Loucy (cell line): ENCODE measurements around the gene ARHGDIA.

Source experiments
- H2AFZ ChIP-seq: fragments of 200-600 bp; sonication (generic); 2 replicates; pipeline ENCODE4 v1.6.0; 2016; ENCODE audit warnings: antibody characterized with exemption, mild to moderate bottlenecking, low read length, moderate library complexity
- H3F3A ChIP-seq: fragments of 200-600 bp; 2 replicates; pipeline ENCODE4 v1.6.0; 2016; ENCODE audit warnings: antibody characterized with exemption, low read depth, mild to moderate bottlenecking
- H3K27me3 ChIP-seq: fragments of 200-600 bp; sonication (generic); 2 replicates; pipeline ENCODE4 v1.6.1; 2014; ENCODE audit warnings: low read length, mild to moderate bottlenecking; ENCODE audit not compliant: insufficient read depth, poor library complexity, severe bottlenecking
- H3K36me3 ChIP-seq: fragments of 200-600 bp; sonication (generic); 2 replicates; pipeline ENCODE4 v1.6.1; 2016; ENCODE audit warnings: low read length; ENCODE audit not compliant: insufficient read depth
- H3K4me1 ChIP-seq: fragments of 200-600 bp; sonication (generic); 2 replicates; pipeline ENCODE4 v1.5.1; 2014; ENCODE audit warnings: low read length, mild to moderate bottlenecking; ENCODE audit not compliant: insufficient read depth, poor library complexity, severe bottlenecking
- H3K4me2 ChIP-seq: fragments of 200-600 bp; sonication (generic); 2 replicates; pipeline ENCODE4 v1.6.0; 2014; ENCODE audit warnings: antibody characterized with exemption, low read length, low read depth, mild to moderate bottlenecking; ENCODE audit not compliant: poor library complexity, severe bottlenecking
- H3K4me3 ChIP-seq: fragments of 200-600 bp; sonication (generic); 2 replicates; pipeline ENCODE4 v1.5.1; 2014; ENCODE audit warnings: low read length, mild to moderate bottlenecking, mixed read lengths; ENCODE audit not compliant: poor library complexity, severe bottlenecking
- H3K79me2 ChIP-seq: fragments of 200-600 bp; sonication (generic); 2 replicates; pipeline ENCODE4 v1.6.1; 2014; ENCODE audit warnings: low read length; ENCODE audit not compliant: insufficient read depth
- H3K9ac ChIP-seq: fragments of 200-600 bp; sonication (generic); 2 replicates; pipeline ENCODE4 v1.6.0; 2014; ENCODE audit warnings: mild to moderate bottlenecking, low read depth, low read length, moderate library complexity; ENCODE audit not compliant: poor library complexity, severe bottlenecking
- H3K9me2 ChIP-seq: fragments of 200-600 bp; sonication (generic); replicated peaks from 2 replicates; pipeline ENCODE4 v1.6.1; 2016; ENCODE audit warnings: low read depth, low read length, mixed read lengths
- H3K9me3 ChIP-seq: fragments of 200-600 bp; sonication (generic); 2 replicates; pipeline ENCODE4 v1.6.1; 2014; ENCODE audit warnings: mild to moderate bottlenecking, antibody characterized with exemption, low read length, low read depth; ENCODE audit not compliant: insufficient read depth
- H4K20me1 ChIP-seq: fragments of 200-600 bp; sonication (generic); 2 replicates; pipeline ENCODE4 v1.6.0; 2014; ENCODE audit warnings: antibody characterized with exemption, low read length, mild to moderate bottlenecking; ENCODE audit not compliant: insufficient read depth, poor library complexity, severe bottlenecking
- CTCF ChIP-seq: fragments of 200-600 bp; sonication (generic); conservative IDR thresholded peaks from 2 replicates; pipeline ENCODE4 v1.5.1; 2014; ENCODE audit warnings: mild to moderate bottlenecking, antibody characterized with exemption, low read length
- EZH2phosphoT487 ChIP-seq: fragments of 200-600 bp; IDR thresholded peaks from 2 replicates; pipeline ENCODE4 v1.6.1; 2018; ENCODE audit warnings: antibody characterized with exemption, mild to moderate bottlenecking, moderate library complexity, borderline replicate concordance

ARHGDIA gene

GRCh38 chr17:81867991-81868673 lies 3.0 kb downstream of the ARHGDIA start:
- no peaks in the 10 kb centered on the region for H3K9me2 ChIP-seq
- H3K4me2 ChIP-seq: no peak overlapping the region
- H2AFZ ChIP-seq: no peak overlapping the region
- TF ChIP-seq EZH2phosphoT487: no peak
- no peak for TF ChIP-seq CTCF
- peaks cover 4% of the 10 kb centered on the region for H3K27me3 ChIP-seq
- H4K20me1 ChIP-seq: peaks cover 42% of the 10 kb centered on the region
- no peak overlapping the region for H3K4me3 ChIP-seq
- peaks cover 18% of the 10 kb centered on the region for H3K36me3 ChIP-seq
- H3K9ac ChIP-seq: no peak overlapping the region
- H3F3A ChIP-seq: no peaks in the 10 kb centered on the region; the same call in 1 of the 2 replicates
- H3K79me2 ChIP-seq: peaks cover 89% of the 10 kb centered on the region
- H3K4me1 ChIP-seq: peaks cover 27% of the 10 kb centered on the region
- no peaks in the 10 kb centered on the region for H3K9me3 ChIP-seq

DNA sequence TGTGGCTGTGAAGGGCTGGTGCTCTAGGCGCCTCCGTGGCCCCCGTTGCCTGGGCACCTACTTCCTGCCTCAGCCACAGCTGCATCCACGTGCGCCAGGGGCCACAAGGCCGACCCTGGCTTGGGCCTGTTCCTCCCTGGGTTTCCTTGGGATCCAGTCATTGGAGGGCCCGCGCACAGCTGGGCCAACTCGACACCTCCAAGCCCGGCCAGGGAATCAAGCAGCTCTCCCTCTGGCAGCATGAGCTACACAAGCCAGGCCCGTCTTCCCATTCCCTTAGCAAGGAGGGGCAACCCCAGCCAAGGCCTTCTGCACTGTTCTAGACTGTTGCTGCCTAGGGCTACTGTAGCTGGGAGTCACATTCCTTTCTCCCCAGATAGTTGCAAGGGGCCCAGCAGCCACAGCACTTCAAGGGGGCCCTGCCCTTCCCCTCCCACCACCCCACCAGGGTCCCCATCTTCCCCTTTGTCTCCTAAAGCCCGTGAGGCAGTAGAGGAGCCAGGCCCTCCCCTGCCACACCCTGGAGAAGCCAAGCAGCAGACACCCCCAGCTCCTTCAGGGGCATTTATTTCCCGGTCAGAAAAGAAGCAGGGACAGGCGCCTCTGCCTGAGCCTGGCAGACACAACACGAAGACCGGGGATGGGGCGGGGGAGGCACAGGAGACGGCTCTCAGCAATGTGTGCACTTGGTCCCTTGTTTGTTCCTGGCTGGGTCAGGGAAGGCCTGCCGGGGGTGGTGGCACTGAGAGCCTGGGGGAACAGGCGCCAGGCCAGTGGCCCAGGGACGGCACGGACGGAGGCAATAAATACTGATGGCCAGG lies 3.8 kb downstream of the ARHGDIA start:
- Histone ChIP-seq H4K20me1 (peaks cover 45% of the 10 kb centered on the region), H3K4me3 (no peak overlapping the region), H3K4me2 (no peak overlapping the region), H3K79me2 (peaks cover 89% of the 10 kb centered on the region), H2AFZ (no peak overlapping the region), H3K27me3 (peaks cover 4% of the 10 kb centered on the region), H3K9me2 (no peaks in the 10 kb centered on the region), H3K9me3 (no peaks in the 10 kb centered on the region), H3F3A (no peaks in the 10 kb centered on the region; the same call in 1 of the 2 replicates), H3K36me3 (peaks cover 18% of the 10 kb centered on the region), H3K9ac (no peak overlapping the region), H3K4me1 (peaks cover 26% of the 10 kb centered on the region)
- TF ChIP-seq CTCF: no peak
- TF ChIP-seq EZH2phosphoT487: no peak

- Histone ChIP-seq H3K9me2 (no peaks in the 10 kb centered on the region), H3F3A (no peaks in the 10 kb centered on the region; the same call in 1 of the 2 replicates), H3K79me2 (peaks cover 89% of the 10 kb centered on the region), H3K27me3 (peaks cover 4% of the 10 kb centered on the region), H3K36me3 (peaks cover 18% of the 10 kb centered on the region), H3K4me3 (no peak overlapping the region), H3K9ac (no peak overlapping the region), H3K9me3 (no peaks in the 10 kb centered on the region), H3K4me2 (no peak overlapping the region), H3K4me1 (peaks cover 26% of the 10 kb centered on the region), H2AFZ (no peak overlapping the region), H4K20me1 (peaks cover 45% of the 10 kb centered on the region)
- TF ChIP-seq CTCF: no peak
- TF ChIP-seq EZH2phosphoT487: no peak
Observed at GRCh38 chr17:81866440-81867169, 4.5 kb downstream of the ARHGDIA start.
